HG03103 (cell line): ENCODE results near the gene COG3.

Source experiments
- ATAC-seq: cut with Tn5 transposase; IDR thresholded peaks from one replicate; pipeline ENCODE4 v1.9.1; 2021; ENCODE audit warnings: low read depth; ENCODE audit not compliant: unreplicated experiment

COG3 gene

GRCh38 chr13:45500492-45501174 is 35.9 kb downstream of the COG3 start:
- no peak for ATAC-seq

DNA sequence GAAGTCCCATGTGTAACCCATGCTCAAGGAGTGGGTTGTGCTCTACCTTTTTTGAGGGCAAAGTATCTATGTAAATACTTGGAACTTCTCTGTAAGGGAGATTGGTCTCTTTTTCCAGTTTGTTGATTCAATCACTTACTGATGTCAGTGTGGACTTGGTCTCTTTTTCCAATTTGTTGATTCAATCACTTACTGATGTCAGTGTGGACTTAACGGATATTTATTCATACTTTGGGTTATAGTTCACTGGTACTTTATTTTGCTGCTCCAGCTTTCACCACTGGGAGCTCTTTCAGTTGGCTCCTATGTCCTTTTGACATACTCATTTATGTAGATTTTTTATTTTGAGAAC is 36.4 kb downstream of the COG3 start:
- ATAC-seq: no peak

DNA sequence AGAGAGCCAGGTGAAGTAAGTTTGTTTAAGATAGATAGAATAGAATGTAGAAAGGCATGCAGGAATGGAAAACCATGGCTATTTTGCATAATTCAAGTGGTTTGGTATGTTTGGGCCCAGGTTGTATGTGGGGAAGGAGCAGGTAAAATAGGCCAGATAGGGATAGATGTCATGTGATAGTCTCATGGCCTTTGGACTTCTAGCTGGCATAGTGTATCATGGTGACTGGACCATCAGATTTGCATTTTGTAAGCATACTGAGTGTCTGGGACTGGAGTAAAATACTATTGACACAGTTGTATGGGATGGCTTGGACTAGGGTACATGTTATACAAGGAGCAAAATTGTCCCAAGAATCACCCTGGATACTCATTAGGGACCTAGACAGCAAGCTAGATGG is 38.9 kb downstream of the COG3 start:
- ATAC-seq: no peak

GRCh38 chr13:45506811-45507210 is 42.1 kb downstream of the COG3 start:
- ATAC-seq: no peak

- no peak for ATAC-seq
Measured at GRCh38 chr13:45508776-45509175, 44.0 kb downstream of the COG3 start.

DNA sequence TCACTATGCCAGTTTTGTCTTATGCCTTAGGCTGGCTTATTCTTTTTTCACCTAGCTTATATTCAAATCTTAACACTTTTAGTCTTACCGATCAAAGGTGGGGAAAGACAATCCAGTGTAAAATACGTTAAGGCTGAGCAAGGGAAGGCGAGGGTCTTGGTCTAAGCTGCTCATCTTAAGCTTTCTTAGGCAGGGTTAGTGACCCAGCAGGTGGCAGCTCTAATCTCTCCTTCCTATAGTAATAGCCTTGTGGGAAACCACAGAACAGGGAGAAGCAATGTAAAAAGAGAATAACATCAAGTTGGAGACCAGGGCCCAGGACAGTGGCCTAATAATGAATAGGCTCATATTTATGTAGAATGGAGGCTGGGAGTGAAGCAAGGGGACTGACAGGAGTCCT is 45.9 kb downstream of the COG3 start:
- ATAC-seq: no peak

- ATAC-seq: no peak
Measured at GRCh38 chr13:45511310-45512097, 46.8 kb downstream of the COG3 start.

- no peak for ATAC-seq
Measured at GRCh38 chr13:45512098-45512496, 47.4 kb downstream of the COG3 start.

GRCh38 chr13:45516757-45517156 is 52.0 kb downstream of the COG3 start:
- ATAC-seq: no peak

- no peak for ATAC-seq
Measured at GRCh38 chr13:45518525-45519245, 53.9 kb downstream of the COG3 start.

DNA sequence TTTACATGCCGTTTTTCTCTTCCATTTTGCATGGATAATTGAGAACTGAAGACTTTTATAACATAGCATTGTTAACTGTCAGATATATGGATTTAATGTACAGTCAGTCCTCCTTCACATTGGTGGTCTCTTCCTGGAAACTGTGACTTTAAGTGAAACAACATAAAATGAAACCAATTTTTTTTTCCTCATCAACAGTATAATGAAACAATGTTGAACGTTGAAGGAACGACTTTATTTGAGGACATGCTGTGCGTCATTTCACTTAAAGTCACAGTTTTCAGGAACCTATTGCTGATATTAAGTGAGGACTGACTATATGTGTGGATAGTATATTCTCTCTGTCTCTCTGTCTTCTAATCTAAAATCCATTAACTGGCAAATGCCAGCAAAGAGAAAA is 54.8 kb downstream of the COG3 start:
- no peak for ATAC-seq

DNA sequence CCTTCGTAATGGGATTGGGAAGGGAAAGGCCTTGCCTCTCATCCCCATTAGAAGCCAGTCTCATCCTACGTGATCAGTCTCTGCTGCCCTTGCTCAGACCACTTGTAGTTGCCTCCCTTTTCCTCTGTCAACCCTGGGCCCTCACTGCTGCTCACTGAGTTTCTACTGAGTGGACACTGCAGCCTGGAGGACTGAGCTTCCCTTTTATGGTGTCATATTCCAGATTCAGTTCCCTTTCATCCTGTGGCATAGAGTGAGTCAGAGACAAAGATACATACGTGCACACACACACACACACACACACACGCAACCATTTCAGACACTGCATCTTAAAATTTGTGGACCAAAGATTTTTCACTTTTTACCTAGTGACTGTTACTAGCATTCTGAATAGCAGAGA is 56.6 kb downstream of the COG3 start:
- no peak for ATAC-seq

GRCh38 chr13:45522571-45522970 is 57.8 kb downstream of the COG3 start:
- no peak for ATAC-seq

GRCh38 chr13:45527699-45528462 is 63.1 kb downstream of the COG3 start:
- ATAC-seq: no peak

DNA sequence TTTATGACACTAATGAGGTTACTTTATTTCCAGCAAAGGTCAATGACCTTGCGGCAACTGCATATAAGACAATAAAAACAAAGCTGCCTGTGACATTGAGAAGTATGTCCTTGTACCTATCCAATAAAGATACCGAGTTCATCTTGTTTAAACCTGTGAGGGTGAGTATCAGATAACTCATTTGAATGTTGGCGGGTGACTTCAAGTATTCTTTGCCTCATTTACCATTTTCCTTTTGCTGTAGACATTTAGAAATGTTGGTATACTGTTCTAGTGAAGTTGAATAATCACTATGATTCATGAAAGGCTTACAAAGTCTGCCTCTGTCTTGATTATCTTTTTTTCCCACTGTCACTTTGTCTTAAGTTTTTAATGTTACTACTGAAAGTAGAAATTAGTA is 65.0 kb downstream of the COG3 start:
- ATAC-seq: no peak

DNA sequence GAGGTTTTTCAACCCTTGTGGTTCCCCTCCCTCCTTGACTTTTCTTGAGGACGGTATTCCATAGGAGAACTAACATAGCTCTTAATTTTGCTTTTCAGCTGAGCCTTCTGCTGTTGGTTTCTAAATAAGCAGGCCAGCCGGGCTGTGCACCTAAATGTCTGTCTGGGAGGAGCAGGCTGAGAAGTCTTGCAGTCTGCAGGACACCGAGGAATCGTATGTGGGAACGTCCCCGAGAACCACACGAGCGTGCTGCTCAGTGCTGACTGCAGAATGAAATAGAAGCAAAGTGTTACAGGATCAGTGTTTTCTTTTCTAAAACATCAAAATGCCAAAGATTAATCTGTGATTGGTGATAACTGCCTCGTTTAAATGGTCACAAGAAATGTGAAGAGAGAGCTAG is 69.9 kb downstream of the COG3 start:
- no peak for ATAC-seq

DNA sequence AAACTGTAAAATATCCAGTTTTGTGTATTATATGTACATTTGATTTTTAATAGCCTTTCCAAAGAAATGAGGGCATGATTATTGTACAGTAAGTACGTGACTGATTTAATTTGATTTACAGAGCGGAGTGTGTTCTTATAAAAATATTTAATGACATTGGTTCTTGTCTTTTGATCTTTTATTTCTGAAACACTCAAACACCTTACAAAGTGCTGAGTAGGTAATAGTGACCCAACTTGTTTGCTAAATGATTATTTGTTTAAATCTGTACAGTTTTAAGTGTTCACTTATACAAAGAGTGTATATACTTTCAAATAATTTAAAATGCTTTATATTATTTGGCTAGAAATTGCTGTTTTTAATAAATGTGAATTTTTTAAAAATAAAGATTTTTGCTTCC is 71.5 kb downstream of the COG3 start:
- no peak for ATAC-seq

DNA sequence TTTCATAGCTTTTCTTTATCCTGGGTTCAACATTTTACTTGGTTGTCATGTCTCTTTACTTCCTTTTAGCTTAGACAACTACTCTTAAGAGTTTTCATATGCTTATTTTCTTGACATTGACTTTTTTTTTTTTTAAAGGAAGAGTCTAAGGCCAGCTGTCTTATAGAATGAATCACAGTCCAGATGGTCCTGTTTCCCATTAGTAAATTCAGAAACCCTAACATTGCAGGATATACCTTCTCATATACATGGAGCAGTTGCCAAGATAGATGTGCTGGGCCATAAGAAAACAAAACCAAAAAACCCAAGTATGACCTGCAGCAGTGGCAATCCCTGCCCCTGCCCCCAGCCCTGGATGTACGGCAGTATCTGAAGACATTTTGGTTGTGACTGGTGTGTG is 72.8 kb downstream of the COG3 start:
- ATAC-seq: no peak

DNA sequence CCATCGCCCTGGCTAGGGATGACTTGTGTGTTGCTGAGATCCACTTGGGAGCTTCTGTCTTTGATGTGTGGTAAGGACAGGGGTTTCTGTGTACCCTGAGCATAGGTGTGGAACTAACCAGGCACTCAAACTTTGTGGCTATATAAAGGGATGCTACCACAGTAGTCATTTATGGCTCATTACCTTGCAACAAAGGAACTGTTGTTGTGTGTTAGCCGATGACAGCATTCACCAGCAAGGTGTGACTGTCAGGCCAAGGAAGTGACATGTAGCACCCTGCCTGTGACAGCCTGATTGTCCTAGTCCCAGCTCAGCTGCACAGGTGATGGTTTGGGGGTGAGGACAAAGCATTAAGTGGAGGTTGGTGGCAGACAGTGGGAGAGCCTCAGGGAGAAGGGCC is 73.6 kb downstream of the COG3 start:
- no peak for ATAC-seq

GRCh38 chr13:45540195-45540594 is 75.5 kb downstream of the COG3 start:
- no peak for ATAC-seq

DNA sequence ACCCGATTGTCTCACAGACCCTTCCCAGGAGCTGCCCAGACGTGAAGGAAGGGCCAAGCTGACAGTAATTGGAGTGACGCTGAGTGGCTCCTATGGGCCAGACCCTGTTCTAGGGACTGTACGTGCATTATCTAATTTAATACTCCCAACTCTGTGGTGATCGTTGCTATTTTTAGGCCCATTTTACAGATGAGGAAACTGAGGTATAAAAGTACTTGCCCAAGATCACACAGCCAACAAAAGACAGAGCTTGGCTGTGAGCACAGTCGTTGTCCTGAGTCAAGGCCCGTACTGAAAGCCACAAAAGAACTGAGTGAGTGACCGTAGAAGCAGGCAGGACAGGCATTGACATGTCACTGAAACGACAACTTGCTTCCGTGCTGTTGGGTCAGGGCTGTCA is 76.1 kb downstream of the COG3 start:
- ATAC-seq: no peak
